K562 (cell line): ENCODE measurements around the gene APOM. TPM values are rescaled to one million over a fixed set of nuclear protein-coding genes. Genes with fewer than 3 reads are reported as not detected.

ENCODE experiments used
- CHAMP1 ChIP-seq: fragments of 450-650 bp; IDR thresholded peaks from 2 replicates; pipeline ENCODE4 v1.6.1; 2016; ENCODE audit warnings: mild to moderate bottlenecking
- E2F6 ChIP-seq, 2 experiments: IDR thresholded peaks; 2 replicates each; pipeline ENCODE4 v1.6.1; 2011; ENCODE audit warnings: borderline replicate concordance in 1 of 2, control low read depth in 1 of 2, low read depth in 1 of 2, low read length in 1 of 2, mild to moderate bottlenecking in 1 of 2, mixed read lengths in 1 of 2, moderate library complexity in 1 of 2; ENCODE audit not compliant: insufficient read depth in 1 of 2, insufficient read length in 1 of 2, poor library complexity in 1 of 2, severe bottlenecking in 1 of 2; ENCODE audit errors: extremely low read depth in 1 of 2
- GABPA ChIP-seq: fragments of 200-800 bp; sonication (Bioruptor generic); conservative IDR thresholded peaks from 2 replicates; pipeline ENCODE4 v1.6.1; 2016; ENCODE audit warnings: low read depth, missing genetic modification characterization, missing compliant biosample characterization
- HOXB6 ChIP-seq: fragments of 250-450 bp; sonication (Bioruptor Pico); IDR thresholded peaks from 2 replicates; pipeline ENCODE4 v1.5.1; 2022; ENCODE audit warnings: mild to moderate bottlenecking, borderline replicate concordance
- LEF1 ChIP-seq: fragments of 450-650 bp; IDR thresholded peaks from 2 replicates; pipeline ENCODE4 v1.6.1; 2016; ENCODE audit warnings: mild to moderate bottlenecking
- MEF2A ChIP-seq: IDR thresholded peaks from 2 replicates; pipeline ENCODE4 v1.6.1; 2011; ENCODE audit warnings: low read depth, mild to moderate bottlenecking, low read length, moderate library complexity; ENCODE audit not compliant: control insufficient read depth
- NBN ChIP-seq: fragments of 450-650 bp; IDR thresholded peaks from 2 replicates; pipeline ENCODE4 v1.6.1; 2016; ENCODE audit warnings: low read depth, mild to moderate bottlenecking
- NCOR1 ChIP-seq: fragments of 450-650 bp; IDR thresholded peaks from 2 replicates; pipeline ENCODE4 v1.6.1; 2016; ENCODE audit warnings: mild to moderate bottlenecking, moderate library complexity
- PHB ChIP-seq: fragments of 250-450 bp; sonication (Bioruptor Pico); IDR thresholded peaks from 2 replicates; pipeline ENCODE4 v1.5.0; 2021
- SFPQ ChIP-seq: fragments of 200-400 bp; formaldehyde crosslinking; IDR thresholded peaks from 2 replicates; pipeline ENCODE4 v1.6.1; 2017; ENCODE audit warnings: mild to moderate bottlenecking, low read depth, low read length, moderate library complexity
- TRIM28 ChIP-seq: fragments of 450-650 bp; IDR thresholded peaks from 2 replicates; pipeline ENCODE4 v1.6.1; 2017
- ZFX ChIP-seq: sonication (generic); formaldehyde crosslinking; IDR thresholded peaks from 2 replicates; pipeline ENCODE4 v1.8.0; 2022; ENCODE audit warnings: mild to moderate bottlenecking, missing genetic modification reagents, moderate library complexity
- ZHX1 ChIP-seq: fragments of 150-350 bp; conservative IDR thresholded peaks from 2 replicates; pipeline ENCODE4 v1.6.1; 2014; ENCODE audit warnings: low read length
- ZNF232 ChIP-seq: sonication (generic); formaldehyde crosslinking; IDR thresholded peaks from 2 replicates; pipeline ENCODE4 v1.8.0; 2022; ENCODE audit warnings: mild to moderate bottlenecking, missing genetic modification reagents
- ZNF584 ChIP-seq: fragments of 200-800 bp; sonication (Bioruptor generic); IDR thresholded peaks from 2 replicates; pipeline ENCODE4 v1.6.1; 2016; ENCODE audit warnings: low read depth, mild to moderate bottlenecking, missing genetic modification characterization, missing compliant biosample characterization
- polyA plus RNA-seq, 8 experiments: library from polyadenylated mRNA; depleted of rRNA in 4 of 8; stranded (reverse) in 5 of 8; unstranded in 3 of 8; fragments of >200 nt; fragmentation: Nextera tagmentation in 2 of 8; fragmentation: Illumina TruSeq in 1 of 8; extraction: Ambion mirVana in 2 of 8; extraction: Trizol in 1 of 8; gene quantifications; 2 replicates each; pipeline versions ENCODE4 v1.2.1 to v1.2.3, GENCODE V29; 2011 to 2014; ENCODE audit warnings: inconsistent platforms in 1 of 8, missing spikeins in 1 of 8
- total RNA-seq, 7 experiments: library from RNA; depleted of rRNA in 6 of 7; stranded (reverse); fragments of >200 nt in 6 of 7; fragmentation: Illumina TruSeq in 2 of 7; extraction: Trizol in 2 of 7; gene quantifications; 2 replicates each; pipeline versions ENCODE4 v1.2.1 to v1.2.3, GENCODE V29; 2011 to 2021; ENCODE audit warnings: low replicate concordance in 1 of 7
- TF ChIP-seq, protein P1 (sequence below): sonication (generic); formaldehyde crosslinking; IDR thresholded peaks from 2 replicates; pipeline ENCODE4 v1.8.0; 2022; ENCODE audit warnings: missing genetic modification reagents, mild to moderate bottlenecking, borderline replicate concordance

APOM gene
- total and polyA plus RNA-seq, 9 of the 15 experiments (the other 6 are each of a cell fraction or from before 2014, with no cell fraction given): 5.7 to 24.3 (median 10.4) TPM

DNA sequence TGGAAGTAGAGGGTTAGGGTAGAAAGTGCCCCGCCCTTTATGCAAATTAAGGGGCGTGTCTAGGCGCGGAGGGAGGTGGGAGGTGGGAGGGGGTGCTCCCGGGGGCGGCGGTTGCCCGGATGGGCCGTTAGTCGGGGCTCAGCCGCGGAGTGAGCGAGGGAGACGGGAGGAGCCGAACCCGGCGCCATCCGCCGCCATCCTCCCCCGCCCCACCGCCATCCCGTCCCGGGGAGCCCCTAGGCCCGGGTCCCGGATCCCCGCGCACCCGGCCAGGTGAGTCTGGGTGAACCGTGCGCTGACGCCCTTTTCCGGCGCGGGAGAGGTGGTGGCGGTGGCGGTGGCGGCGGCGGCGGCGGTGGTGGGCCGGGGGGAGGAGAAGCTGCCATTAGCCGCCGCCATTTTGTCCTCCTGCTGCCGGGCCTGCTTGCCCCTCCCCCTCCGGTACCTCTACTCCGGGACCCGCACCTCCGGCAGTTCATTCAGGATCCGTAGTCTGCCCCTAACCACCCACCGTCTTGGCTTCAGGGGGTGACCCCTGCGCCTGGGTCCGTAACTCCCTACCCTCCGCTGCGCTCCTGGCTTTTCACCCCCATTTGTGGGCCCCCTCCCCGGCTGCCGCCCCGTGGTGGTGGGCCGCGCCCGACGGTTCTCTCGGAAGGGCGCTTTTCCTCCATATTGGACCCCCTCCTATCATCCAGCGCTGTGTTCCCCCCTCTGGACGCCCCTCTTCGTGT is 34.9 kb upstream of the APOM start, which contains the start of gene PRRC2A (continued):
- TF ChIP-seq, protein P1, sequence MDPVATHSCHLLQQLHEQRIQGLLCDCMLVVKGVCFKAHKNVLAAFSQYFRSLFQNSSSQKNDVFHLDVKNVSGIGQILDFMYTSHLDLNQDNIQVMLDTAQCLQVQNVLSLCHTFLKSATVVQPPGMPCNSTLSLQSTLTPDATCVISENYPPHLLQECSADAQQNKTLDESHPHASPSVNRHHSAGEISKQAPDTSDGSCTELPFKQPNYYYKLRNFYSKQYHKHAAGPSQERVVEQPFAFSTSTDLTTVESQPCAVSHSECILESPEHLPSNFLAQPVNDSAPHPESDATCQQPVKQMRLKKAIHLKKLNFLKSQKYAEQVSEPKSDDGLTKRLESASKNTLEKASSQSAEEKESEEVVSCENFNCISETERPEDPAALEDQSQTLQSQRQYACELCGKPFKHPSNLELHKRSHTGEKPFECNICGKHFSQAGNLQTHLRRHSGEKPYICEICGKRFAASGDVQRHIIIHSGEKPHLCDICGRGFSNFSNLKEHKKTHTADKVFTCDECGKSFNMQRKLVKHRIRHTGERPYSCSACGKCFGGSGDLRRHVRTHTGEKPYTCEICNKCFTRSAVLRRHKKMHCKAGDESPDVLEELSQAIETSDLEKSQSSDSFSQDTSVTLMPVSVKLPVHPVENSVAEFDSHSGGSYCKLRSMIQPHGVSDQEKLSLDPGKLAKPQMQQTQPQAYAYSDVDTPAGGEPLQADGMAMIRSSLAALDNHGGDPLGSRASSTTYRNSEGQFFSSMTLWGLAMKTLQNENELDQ: no peak
- peak; percentile 93 for TF ChIP-seq ZFX (CRISPR knock-in tag)
- no peak for TF ChIP-seq ZNF584 (CRISPR knock-in tag)
- TF ChIP-seq NBN: no peak
- no peak for TF ChIP-seq LEF1
- peak; percentile 68; the same call in 1 of the 2 replicates for TF ChIP-seq TRIM28
- TF ChIP-seq GABPA (tag): peak; percentile 65
- TF ChIP-seq PHB: peak; percentile 53; the same call in 1 of the 2 replicates
- peak; percentile 66 for TF ChIP-seq CHAMP1
- no peak; the same call in 1 of the 2 replicates for TF ChIP-seq ZHX1
- TF ChIP-seq E2F6 (IDR thresholded peaks at IDR 0.05; ENCODE audit: borderline replicate concordance in 1 of 2, extremely low read depth in 1 of 2, insufficient read depth in 1 of 2, insufficient read length in 1 of 2, low read depth in 1 of 2, low read length in 1 of 2, poor library complexity in 1 of 2, severe bottlenecking in 1 of 2): no peak
- TF ChIP-seq SFPQ: no peak
- no peak for TF ChIP-seq MEF2A
- TF ChIP-seq HOXB6 (CRISPR knock-in tag): no peak
- TF ChIP-seq NCOR1: peak; percentile 78
- TF ChIP-seq ZNF232: no peak; the same call in 1 of the 2 replicates
